Fibroblast of lung (primary cell): ENCODE measurements around the gene TENM3.

Experiments used
- EZH2 ChIP-seq: IDR thresholded peaks from 2 replicates; pipeline ENCODE4 v1.5.1; 2012; ENCODE audit warnings: low read length, control low read depth, mild to moderate bottlenecking; ENCODE audit errors: missing control alignments
- TF ChIP-seq, protein P1 (sequence below), 2 donors: IDR thresholded peaks in 1 of 2; conservative IDR thresholded peaks in 1 of 2; 1 replicate in 1 of 2; 2 replicates in 1 of 2; pipeline ENCODE4 v1.5.1; 2011 to 2012; ENCODE audit warnings: low read length in 2 of 2, control low read depth in 1 of 2, inconsistent platforms in 1 of 2, low read depth in 1 of 2, mild to moderate bottlenecking in 1 of 2

DNA sequence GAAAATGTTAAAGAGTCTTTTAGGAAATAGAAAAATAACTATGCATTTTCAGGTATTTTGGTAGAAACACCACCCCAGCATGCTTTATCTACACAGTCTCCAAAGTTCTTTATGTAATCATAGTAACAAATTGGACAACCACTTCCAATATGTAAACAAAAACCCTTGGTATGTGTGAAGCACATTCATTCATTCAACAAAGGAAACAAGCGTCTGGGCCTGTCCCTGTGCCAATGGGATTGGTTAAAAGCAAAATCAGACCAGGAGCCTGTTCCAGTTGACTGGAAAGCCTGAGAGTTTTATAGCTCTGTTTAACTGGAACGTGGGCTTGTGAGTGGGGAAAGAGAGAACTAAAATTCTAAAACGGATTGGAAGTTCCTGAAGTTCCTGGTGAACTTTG lies 41.3 kb upstream of the TENM3 start:
- TF ChIP-seq, protein P1, sequence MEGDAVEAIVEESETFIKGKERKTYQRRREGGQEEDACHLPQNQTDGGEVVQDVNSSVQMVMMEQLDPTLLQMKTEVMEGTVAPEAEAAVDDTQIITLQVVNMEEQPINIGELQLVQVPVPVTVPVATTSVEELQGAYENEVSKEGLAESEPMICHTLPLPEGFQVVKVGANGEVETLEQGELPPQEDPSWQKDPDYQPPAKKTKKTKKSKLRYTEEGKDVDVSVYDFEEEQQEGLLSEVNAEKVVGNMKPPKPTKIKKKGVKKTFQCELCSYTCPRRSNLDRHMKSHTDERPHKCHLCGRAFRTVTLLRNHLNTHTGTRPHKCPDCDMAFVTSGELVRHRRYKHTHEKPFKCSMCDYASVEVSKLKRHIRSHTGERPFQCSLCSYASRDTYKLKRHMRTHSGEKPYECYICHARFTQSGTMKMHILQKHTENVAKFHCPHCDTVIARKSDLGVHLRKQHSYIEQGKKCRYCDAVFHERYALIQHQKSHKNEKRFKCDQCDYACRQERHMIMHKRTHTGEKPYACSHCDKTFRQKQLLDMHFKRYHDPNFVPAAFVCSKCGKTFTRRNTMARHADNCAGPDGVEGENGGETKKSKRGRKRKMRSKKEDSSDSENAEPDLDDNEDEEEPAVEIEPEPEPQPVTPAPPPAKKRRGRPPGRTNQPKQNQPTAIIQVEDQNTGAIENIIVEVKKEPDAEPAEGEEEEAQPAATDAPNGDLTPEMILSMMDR (conservative IDR thresholded peaks at IDR 0.05 in 1 of 2, IDR thresholded peaks at IDR 0.05 in 1 of 2; ENCODE audit: low read depth in 1 of 2, low read length in 2 of 2): no peak
- no peak for TF ChIP-seq EZH2
